SH-SY5Y (cell line): Measurements from ENCODE around the gene KRT2.

Source experiments
- GATA2 ChIP-seq: IDR thresholded peaks from 2 replicates; pipeline ENCODE4 v1.6.1; 2011; ENCODE audit warnings: mild to moderate bottlenecking, low read depth, low read length
- GATA3 ChIP-seq: IDR thresholded peaks from 2 replicates; pipeline ENCODE4 v1.6.1; 2011; ENCODE audit warnings: low read depth, mild to moderate bottlenecking, low read length, moderate library complexity

The KRT2 gene

GRCh38 chr12:52651726-52652261, at the start of gene KRT2:
Gene KRT2 (minus strand): TSS chr12:52652211. CDS start chr12:52652142, 69 bp downstream.
- TF ChIP-seq GATA3 (no peak), GATA2 (no peak)

GRCh38 chr12:52701281-52701680, 49.3 kb upstream of the KRT2 start:
- TF ChIP-seq GATA2 (no peak), GATA3 (no peak)

- TF ChIP-seq GATA3, result no peak
Observed at GRCh38 chr12:52699960-52700359, 47.9 kb upstream of the KRT2 start.

GRCh38 chr12:52699373-52699772, 47.4 kb upstream of the KRT2 start:
- TF ChIP-seq GATA2 (no peak), GATA3 (no peak)

- TF ChIP-seq GATA2 (no peak), GATA3 (no peak)
Observed at GRCh38 chr12:52698651-52699340, 46.8 kb upstream of the KRT2 start.

GRCh38 chr12:52697058-52697582, 45.1 kb upstream of the KRT2 start:
- no peak for TF ChIP-seq GATA3
- TF ChIP-seq GATA2, result no peak

- TF ChIP-seq GATA2, result no peak
- no peak for TF ChIP-seq GATA3
Observed at GRCh38 chr12:52696588-52696987, 44.6 kb upstream of the KRT2 start.

GRCh38 chr12:52695039-52695438, 43.0 kb upstream of the KRT2 start:
- no peak for TF ChIP-seq GATA3

GRCh38 chr12:52694151-52694550, 42.1 kb upstream of the KRT2 start:
- TF ChIP-seq GATA2, result no peak
- TF ChIP-seq GATA3, result no peak

GRCh38 chr12:52693261-52693660, 41.2 kb upstream of the KRT2 start:
- TF ChIP-seq GATA2, result no peak
- no peak for TF ChIP-seq GATA3

- TF ChIP-seq GATA3, result no peak
- no peak for TF ChIP-seq GATA2
Observed at GRCh38 chr12:52692254-52692653, 40.2 kb upstream of the KRT2 start.

GRCh38 chr12:52691841-52692150, 39.8 kb upstream of the KRT2 start:
- TF ChIP-seq GATA2 (no peak), GATA3 (no peak)

GRCh38 chr12:52691076-52691840, 39.2 kb upstream of the KRT2 start:
- TF ChIP-seq GATA3 (no peak), GATA2 (no peak)

GRCh38 chr12:52690351-52691075, 38.5 kb upstream of the KRT2 start:
- TF ChIP-seq GATA3 (no peak), GATA2 (no peak)
